K562 (cell line): ENCODE data around the gene MMP27. TPM values are rescaled to one million over a fixed set of nuclear protein-coding genes. Genes with fewer than 3 reads are reported as not detected.

ENCODE experiments used
- ATAC-seq: fragments of 200-7000 bp; cut with Tn5 transposase; 3 replicates; pipeline ENCODE4 v1.9.1; 2020; ENCODE audit warnings: moderate library complexity
- BruUV-seq: library from RNA; stranded (reverse); fragments of 400-500 nt; replicated peaks from 2 replicates; lab custom pipeline; 2021; lab: Mats Ljungman, UMichigan
- CTCF ChIA-PET: fragments of 300-600 bp; formaldehyde crosslinking; extraction: SDS; loops from one replicate; lab custom pipeline; 2021; ENCODE audit warnings: low intra/inter-chr PET ratio; lab: Yijun Ruan, JAX
- POLR2A ChIA-PET: fragments of 300-600, 350-650 bp; sonication (Branson Sonifier 250); formaldehyde crosslinking; extraction: SDS; loops from one replicate; lab custom pipeline; 2021; ENCODE audit warnings: antibody characterized with exemption, inconsistent platforms; lab: Yijun Ruan, JAX
- DNase-seq, 4 experiments: peaks; one replicate each; pipeline versions ENCODE4 v3.0.0 to v3.0.0-alpha.2; 2011 to 2018; ENCODE audit warnings: low spot score in 3 of 4, mixed read lengths in 3 of 4; ENCODE audit errors: extremely low read depth in 1 of 4
- FAIRE-seq: peaks from 2 replicates; lab custom pipeline; 2011; peaks lifted over from hg19 to GRCh38; lab: Jason Lieb, UNC
- H2AFZ ChIP-seq: 2 replicates; pipeline ENCODE4 v1.6.0; 2011; ENCODE audit warnings: low read depth, low read length, control low read depth, inconsistent platforms
- H3K27ac ChIP-seq: fragments of 200-600 bp; 3 replicates; pipeline ENCODE4 v1.8.0; 2011; ENCODE audit warnings: low read depth, mild to moderate bottlenecking, control low read depth, inconsistent platforms, low read length, moderate library complexity, mixed read lengths; ENCODE audit errors: extremely low read depth
- H3K27me3 ChIP-seq, 2 experiments: fragments of 300-600 bp in 1 of 2; 2 replicates in 1 of 2; 3 replicates in 1 of 2; pipeline versions ENCODE4 v1.6.0 to v1.8.0; 2011; ENCODE audit warnings: inconsistent platforms in 2 of 2, low read length in 2 of 2, mild to moderate bottlenecking in 1 of 2, mixed read lengths in 1 of 2, moderate library complexity in 1 of 2; ENCODE audit not compliant: control insufficient read depth in 2 of 2, insufficient read depth in 2 of 2
- H3K36me3 ChIP-seq: fragments of 300-600 bp; 3 replicates; pipeline ENCODE4 v1.8.0; 2011; ENCODE audit warnings: mild to moderate bottlenecking, low read length, inconsistent platforms; ENCODE audit not compliant: control insufficient read depth, insufficient read depth
- H3K4me1 ChIP-seq, 2 experiments: fragments of 200-600 bp in 1 of 2; replicated peaks in 1 of 2; 2 replicates in 1 of 2; 3 replicates in 1 of 2; pipeline versions ENCODE4 v1.5.1 to v1.8.0; 2011; ENCODE audit warnings: inconsistent platforms in 2 of 2, low read length in 2 of 2, mild to moderate bottlenecking in 1 of 2, mixed read lengths in 1 of 2, moderate library complexity in 1 of 2; ENCODE audit not compliant: control insufficient read depth in 2 of 2, insufficient read depth in 2 of 2
- H3K4me2 ChIP-seq: 2 replicates; pipeline ENCODE4 v1.6.1; 2011; ENCODE audit warnings: low read length, control low read depth, inconsistent platforms, mixed read lengths; ENCODE audit not compliant: insufficient read depth
- H3K4me3 ChIP-seq: fragments of 200-600 bp; sonication (generic), shearing (Covaris generic); 2 replicates; pipeline ENCODE4 v1.5.1; 2016; ENCODE audit warnings: control low read depth, inconsistent platforms
- H3K79me2 ChIP-seq: fragments of 200-600 bp; 3 replicates; pipeline ENCODE4 v1.8.0; 2011; ENCODE audit warnings: low read length, inconsistent platforms; ENCODE audit not compliant: control insufficient read depth, insufficient read depth
- H3K9ac ChIP-seq, 2 experiments: 2 replicates each; pipeline versions ENCODE4 v1.6.0 to v1.6.1; 2011; ENCODE audit warnings: low read depth in 2 of 2, low read length in 2 of 2, control low read depth in 1 of 2, inconsistent platforms in 1 of 2, mild to moderate bottlenecking in 1 of 2, mixed read lengths in 1 of 2; ENCODE audit not compliant: insufficient read depth in 1 of 2
- H3K9me1 ChIP-seq: one replicate; pipeline ENCODE4 v1.6.0; 2011; ENCODE audit warnings: inconsistent platforms, mild to moderate bottlenecking, low read length, moderate library complexity; ENCODE audit not compliant: control insufficient read depth, insufficient read depth
- H3K9me3 ChIP-seq: replicated peaks from 2 replicates; pipeline ENCODE4 v1.5.1; 2011; ENCODE audit warnings: low read depth, low read length, inconsistent platforms; ENCODE audit not compliant: control insufficient read depth, insufficient read depth
- H4K20me1 ChIP-seq: replicated peaks from 2 replicates; pipeline ENCODE4 v1.6.1; 2011; ENCODE audit warnings: low read length, inconsistent platforms, mixed read lengths; ENCODE audit not compliant: control insufficient read depth, insufficient read depth
- CEBPB ChIP-seq: fragments of 450-650 bp; IDR thresholded peaks from 2 replicates; pipeline ENCODE4 v1.6.1; 2016; ENCODE audit warnings: missing genetic modification characterization, missing compliant biosample characterization
- COPS2 ChIP-seq: fragments of 450-650 bp; conservative IDR thresholded peaks from 2 replicates; pipeline ENCODE4 v1.6.1; 2016; ENCODE audit warnings: mild to moderate bottlenecking, moderate library complexity
- ESRRB ChIP-seq: fragments of 250-450 bp; sonication (Bioruptor Pico); IDR thresholded peaks from 2 replicates; pipeline ENCODE4 v1.5.0; 2020; ENCODE audit warnings: mild to moderate bottlenecking, moderate library complexity, borderline replicate concordance
- HNRNPL ChIP-seq: fragments of 200-400 bp; formaldehyde crosslinking; IDR thresholded peaks from 2 replicates; pipeline ENCODE4 v1.6.1; 2017; ENCODE audit warnings: low read depth, mild to moderate bottlenecking, low read length
- ILF3 ChIP-seq: fragments of 450-650 bp; IDR thresholded peaks from 2 replicates; pipeline ENCODE4 v1.6.1; 2018; ENCODE audit warnings: antibody characterized with exemption, mild to moderate bottlenecking, moderate library complexity, borderline replicate concordance
- ILK ChIP-seq: fragments of 450-650 bp; IDR thresholded peaks from 2 replicates; pipeline ENCODE4 v1.6.1; 2016; ENCODE audit warnings: missing genetic modification characterization, low read depth, mild to moderate bottlenecking, missing compliant biosample characterization, moderate library complexity, borderline replicate concordance
- JUND ChIP-seq, 2 experiments: IDR thresholded peaks; 2 replicates in 1 of 2; 3 replicates in 1 of 2; pipeline ENCODE4 v1.6.1; 2011; ENCODE audit warnings: borderline replicate concordance in 2 of 2, low read depth in 2 of 2, low read length in 2 of 2, improper control_type of control experiment in 1 of 2, missing biosample characterization in 1 of 2, missing genetic modification characterization in 1 of 2, missing genetic modification reagents in 1 of 2
- KDM5B ChIP-seq: fragments of 200-600 bp; sonication (generic); IDR thresholded peaks from 2 replicates; pipeline ENCODE4 v1.6.1; 2012; ENCODE audit warnings: low read depth, mild to moderate bottlenecking, moderate library complexity, low read length, control low read depth, inconsistent platforms; ENCODE audit not compliant: insufficient replicate concordance
- NFIX ChIP-seq: fragments of 250-450 bp; sonication (Bioruptor Pico); IDR thresholded peaks from 2 replicates; pipeline ENCODE4 v1.4.0; 2020; ENCODE audit warnings: low read depth, mild to moderate bottlenecking, moderate library complexity
- NFRKB ChIP-seq: fragments of 450-650 bp; IDR thresholded peaks from 2 replicates; pipeline ENCODE4 v1.6.1; 2016; ENCODE audit warnings: low read depth
- NR2F6 ChIP-seq: fragments of 450-650 bp; formaldehyde crosslinking; IDR thresholded peaks from 2 replicates; pipeline ENCODE4 v1.4.0; 2020; ENCODE audit warnings: mild to moderate bottlenecking
- PRMT5 ChIP-seq: sonication (generic); formaldehyde crosslinking; IDR thresholded peaks from 2 replicates; pipeline ENCODE4 v1.5.0; 2020; ENCODE audit warnings: missing genetic modification reagents
- SAFB ChIP-seq: fragments of 200-400 bp; formaldehyde crosslinking; IDR thresholded peaks from 2 replicates; pipeline ENCODE4 v1.6.1; 2017; ENCODE audit warnings: low read depth, low read length, borderline replicate concordance
- TAF7 ChIP-seq: fragments of 450-650 bp; IDR thresholded peaks from 2 replicates; pipeline ENCODE4 v1.6.1; 2016; ENCODE audit warnings: missing genetic modification characterization, missing compliant biosample characterization
- WHSC1 ChIP-seq: IDR thresholded peaks from one replicate; pipeline ENCODE4 v1.6.1; 2012; ENCODE audit warnings: low read length, control low read depth, inconsistent platforms
- ZC3H11A ChIP-seq: IDR thresholded peaks from 2 replicates; pipeline ENCODE4 v1.6.1; 2012; ENCODE audit warnings: low read depth, low read length, improper control_type of control experiment
- ZNF324 ChIP-seq: fragments of 250-450 bp; sonication (Bioruptor Pico); IDR thresholded peaks from 2 replicates; pipeline ENCODE4 v1.4.0; 2020; ENCODE audit warnings: mild to moderate bottlenecking
- ZNF75A ChIP-seq: fragments of 450-650 bp; formaldehyde crosslinking; IDR thresholded peaks from 2 replicates; pipeline ENCODE4 v1.4.0; 2020; ENCODE audit warnings: mild to moderate bottlenecking
- ZSCAN32 ChIP-seq: fragments of 450-650 bp; formaldehyde crosslinking; IDR thresholded peaks from 2 replicates; pipeline ENCODE4 v1.4.0; 2020; ENCODE audit warnings: mild to moderate bottlenecking, moderate library complexity
- WGBS: fragments of 100-300 bp; shearing (Covaris generic); methylation state at CpG from one replicate; pipeline ENCODE4 v1.1.6; 2016; ENCODE audit warnings: low coverage, mixed read lengths; ENCODE audit not compliant: insufficient coverage; ENCODE audit errors: missing lambda C conversion rate; 5-methylcytosine and 5-hydroxymethylcytosine counted together
- in situ Hi-C: fragments of 300-500 bp; cut with MboI; formaldehyde crosslinking; loops from 4 replicates; pipeline ENCODE4 v1.15.0; 2018; ENCODE audit warnings: inconsistent platforms, mixed read lengths
- intact Hi-C: fragments of 100-400 bp; cut with micrococcal nuclease; formaldehyde crosslinking; loops from 2 replicates; pipeline ENCODE4 v1.14.2; 2022
- polyA plus RNA-seq, 8 experiments: library from polyadenylated mRNA; depleted of rRNA in 4 of 8; stranded (reverse) in 5 of 8; unstranded in 3 of 8; fragments of >200 nt; fragmentation: Nextera tagmentation in 2 of 8; fragmentation: Illumina TruSeq in 1 of 8; extraction: Ambion mirVana in 2 of 8; extraction: Trizol in 1 of 8; gene quantifications; 2 replicates each; pipeline versions ENCODE4 v1.2.1 to v1.2.3, GENCODE V29; 2011 to 2014; ENCODE audit warnings: inconsistent platforms in 1 of 8, missing spikeins in 1 of 8
- total RNA-seq, 7 experiments: library from RNA; depleted of rRNA in 6 of 7; stranded (reverse); fragments of >200 nt in 6 of 7; fragmentation: Illumina TruSeq in 2 of 7; extraction: Trizol in 2 of 7; gene quantifications; 2 replicates each; pipeline versions ENCODE4 v1.2.1 to v1.2.3, GENCODE V29; 2011 to 2021; ENCODE audit warnings: low replicate concordance in 1 of 7
- TF ChIP-seq, protein P1 (sequence below): fragments of 450-650 bp; IDR thresholded peaks from 2 replicates; pipeline ENCODE4 v1.6.1; 2016; ENCODE audit warnings: low read depth, mild to moderate bottlenecking, moderate library complexity

Gene MMP27
- total and polyA plus RNA-seq, 9 of the 15 experiments (the other 6 are each of a cell fraction or from before 2014, with no cell fraction given) = not detected

GRCh38 chr11:102753267-102753666 is 47.7 kb upstream of the MMP27 start:
- H3K4me1 ChIP-seq = no peaks in the 10 kb centered on the region
- 0% methylated on average over 1 of the region's 1 CpG for WGBS
- TF ChIP-seq COPS2 (no peak), NFRKB (no peak), NFIX (CRISPR knock-in tag) (no peak), ILK (tag) (no peak), PRMT5 (no peak), HNRNPL (no peak), SAFB (no peak), ZNF324 (CRISPR knock-in tag) (no peak), ESRRB (CRISPR knock-in tag) (no peak), TAF7 (tag) (no peak), CEBPB (tag) (no peak), NR2F6 (CRISPR knock-in tag) (no peak), ZNF75A (CRISPR knock-in tag) (no peak), ILF3 (no peak), ZSCAN32 (no peak), JUND (IDR thresholded peaks at IDR 0.05; ENCODE audit: borderline replicate concordance, low read depth, low read length) (no peak), JUND (tag; IDR thresholded peaks at IDR 0.05; ENCODE audit: borderline replicate concordance, low read depth, low read length) (no peak), ZC3H11A (no peak), KDM5B (no peak), WHSC1 (no peak)
- TF ChIP-seq, protein P1, sequence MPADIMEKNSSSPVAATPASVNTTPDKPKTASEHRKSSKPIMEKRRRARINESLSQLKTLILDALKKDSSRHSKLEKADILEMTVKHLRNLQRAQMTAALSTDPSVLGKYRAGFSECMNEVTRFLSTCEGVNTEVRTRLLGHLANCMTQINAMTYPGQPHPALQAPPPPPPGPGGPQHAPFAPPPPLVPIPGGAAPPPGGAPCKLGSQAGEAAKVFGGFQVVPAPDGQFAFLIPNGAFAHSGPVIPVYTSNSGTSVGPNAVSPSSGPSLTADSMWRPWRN = no peak
- TF ChIP-seq, all 486 proteins: peak for 0
- Histone ChIP-seq H2AFZ (no peak overlapping the region), H3K9me3 (no peaks in the 10 kb centered on the region), H3K27ac (no peak overlapping the region), H3K36me3 (no peaks in the 10 kb centered on the region), H3K4me3 (no peak overlapping the region), H3K9me1 (no peaks in the 10 kb centered on the region), H3K9ac (no peak overlapping the region), H4K20me1 (no peaks in the 10 kb centered on the region), H3K27me3 (no peaks in the 10 kb centered on the region), H3K79me2 (no peaks in the 10 kb centered on the region), H3K4me2 (no peak overlapping the region)
- CTCF ChIA-PET = no interaction called here
- in situ Hi-C loops = no loop called here
- no TSS peak for BruUV-seq
- DNase-seq (no peak), FAIRE-seq (no peak), ATAC-seq (no peak)
- intact Hi-C loops = no loop called here
- POLR2A ChIA-PET = no interaction called here
